Endothelial cell (in vitro differentiated cells): ENCODE measurements around the gene CAND2. TPM values are rescaled to one million over a fixed set of nuclear protein-coding genes. Genes with fewer than 3 reads are reported as not detected.
"Not testable (repeated sequence)": the region's sequence is repeated elsewhere in the genome, so short reads cannot be mapped to it uniquely, and the experiment has no call there.

Experiments
- DNase-seq: peaks from one replicate; pipeline ENCODE4 v3.0.0; 2021; ENCODE audit warnings: low spot score
- H3K27ac Mint-ChIP-seq: one replicate; pipeline ENCODE4 v1.8.0; 2021; ENCODE audit warnings: mixed read lengths, inconsistent platforms; ENCODE audit not compliant: unreplicated experiment
- H3K27me3 Mint-ChIP-seq: one replicate; pipeline ENCODE4 v1.8.0; 2021; ENCODE audit warnings: mild to moderate bottlenecking, moderate library complexity, mixed read lengths, inconsistent platforms; ENCODE audit not compliant: unreplicated experiment
- H3K36me3 Mint-ChIP-seq: one replicate; pipeline ENCODE4 v1.8.0; 2021; ENCODE audit warnings: mild to moderate bottlenecking, low read depth, mixed read lengths, inconsistent platforms; ENCODE audit not compliant: unreplicated experiment
- H3K4me1 Mint-ChIP-seq: one replicate; pipeline ENCODE4 v1.8.0; 2021; ENCODE audit warnings: mild to moderate bottlenecking, mixed read lengths, inconsistent platforms; ENCODE audit not compliant: unreplicated experiment
- H3K4me3 Mint-ChIP-seq: one replicate; pipeline ENCODE4 v1.8.0; 2021; ENCODE audit warnings: mild to moderate bottlenecking, mixed read lengths, inconsistent platforms; ENCODE audit not compliant: unreplicated experiment
- H3K9me3 Mint-ChIP-seq: one replicate; pipeline ENCODE4 v1.8.0; 2021; ENCODE audit warnings: mixed read lengths, inconsistent platforms; ENCODE audit not compliant: unreplicated experiment
- total RNA-seq: library from RNA; stranded (reverse); fragmentation: NEBNext Ultra II Directional; extraction: Animal tissue kit (Norgen Biotek cat#: 25700); gene quantifications from one replicate; pipeline ENCODE4 v1.2.1, GENCODE V29; 2021; ENCODE audit not compliant: unreplicated experiment
- TF ChIP-seq, protein P1 (sequence below): fragments of 200-600 bp; sonication (generic); IDR thresholded peaks from one replicate; pipeline ENCODE4 v1.5.0; 2021; ENCODE audit warnings: antibody characterized with exemption; ENCODE audit not compliant: unreplicated experiment

Gene CAND2
- total RNA-seq, 1 donor from 2014 or later, result 1.8 TPM

GRCh38 chr3:12871404-12871983, 75.0 kb downstream of the CAND2 start:
- H3K36me3 Mint-ChIP-seq, result peaks cover 3% of the 10 kb centered on the region
- no peak overlapping the region for H3K4me3 Mint-ChIP-seq
- H3K27me3 Mint-ChIP-seq, result peaks cover 14% of the 10 kb centered on the region
- H3K27ac Mint-ChIP-seq, result no peak overlapping the region
- DNase-seq, result no peak
- TF ChIP-seq, protein P1, sequence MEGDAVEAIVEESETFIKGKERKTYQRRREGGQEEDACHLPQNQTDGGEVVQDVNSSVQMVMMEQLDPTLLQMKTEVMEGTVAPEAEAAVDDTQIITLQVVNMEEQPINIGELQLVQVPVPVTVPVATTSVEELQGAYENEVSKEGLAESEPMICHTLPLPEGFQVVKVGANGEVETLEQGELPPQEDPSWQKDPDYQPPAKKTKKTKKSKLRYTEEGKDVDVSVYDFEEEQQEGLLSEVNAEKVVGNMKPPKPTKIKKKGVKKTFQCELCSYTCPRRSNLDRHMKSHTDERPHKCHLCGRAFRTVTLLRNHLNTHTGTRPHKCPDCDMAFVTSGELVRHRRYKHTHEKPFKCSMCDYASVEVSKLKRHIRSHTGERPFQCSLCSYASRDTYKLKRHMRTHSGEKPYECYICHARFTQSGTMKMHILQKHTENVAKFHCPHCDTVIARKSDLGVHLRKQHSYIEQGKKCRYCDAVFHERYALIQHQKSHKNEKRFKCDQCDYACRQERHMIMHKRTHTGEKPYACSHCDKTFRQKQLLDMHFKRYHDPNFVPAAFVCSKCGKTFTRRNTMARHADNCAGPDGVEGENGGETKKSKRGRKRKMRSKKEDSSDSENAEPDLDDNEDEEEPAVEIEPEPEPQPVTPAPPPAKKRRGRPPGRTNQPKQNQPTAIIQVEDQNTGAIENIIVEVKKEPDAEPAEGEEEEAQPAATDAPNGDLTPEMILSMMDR, result no peak
- no peaks in the 10 kb centered on the region for H3K9me3 Mint-ChIP-seq
- H3K4me1 Mint-ChIP-seq, result peaks cover 13% of the 10 kb centered on the region

DNA sequence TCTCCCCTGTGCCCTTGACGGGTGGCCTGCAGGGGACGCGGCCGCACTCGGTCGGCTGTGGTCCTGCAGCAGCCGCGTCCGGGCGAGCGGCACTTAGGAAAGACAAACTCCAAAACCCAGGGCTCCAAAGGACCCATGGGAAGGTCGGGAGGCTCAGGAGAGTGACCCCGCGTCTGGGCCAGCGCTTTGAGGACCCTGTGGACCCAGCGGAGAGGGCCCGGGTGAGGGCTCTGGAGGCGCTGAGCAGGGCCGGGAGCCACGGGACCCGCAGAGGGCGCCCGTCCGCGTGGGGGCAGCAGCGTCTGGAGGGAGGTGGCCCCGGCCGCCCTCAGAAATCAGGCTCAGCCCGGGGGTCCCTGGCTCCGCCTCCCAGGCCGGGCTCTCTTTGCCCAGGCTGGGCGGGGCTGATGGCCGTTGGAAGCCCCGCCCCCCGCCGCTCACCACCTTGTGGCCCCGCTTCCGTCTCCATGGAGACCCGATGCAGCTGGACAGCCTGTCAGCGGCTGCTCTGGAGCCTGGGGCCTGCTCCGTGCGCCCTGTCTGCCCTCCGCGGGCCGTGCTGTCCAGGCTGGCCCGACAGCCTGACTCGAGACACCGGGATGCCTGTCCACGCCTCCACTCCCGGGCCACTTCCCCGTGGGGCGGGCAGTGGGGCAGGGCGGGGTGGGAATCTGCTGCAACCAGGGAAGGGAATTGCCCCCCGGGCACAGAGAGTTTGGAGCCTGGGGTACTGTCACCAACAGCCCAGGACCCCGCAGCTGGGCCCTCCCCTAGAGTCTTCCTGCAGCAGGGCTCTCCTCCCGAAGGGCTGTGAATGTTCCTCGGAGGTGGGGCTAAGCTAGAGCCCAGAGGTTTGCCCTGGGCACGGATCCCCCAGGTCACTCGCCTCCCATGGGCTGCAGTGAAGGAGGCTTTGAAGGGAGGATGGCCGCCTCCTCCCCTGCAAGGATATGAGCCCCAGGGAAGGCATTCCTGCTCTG, 79.7 kb downstream of the CAND2 start:
- H3K27ac Mint-ChIP-seq, result no peak overlapping the region
- H3K27me3 Mint-ChIP-seq, result peaks cover 16% of the 10 kb centered on the region
- H3K9me3 Mint-ChIP-seq, result no peaks in the 10 kb centered on the region
- no peak overlapping the region for H3K4me3 Mint-ChIP-seq
- TF ChIP-seq, protein P1, result peak; percentile 47
- DNase-seq, result peak; percentile 75
- peaks cover 14% of the 10 kb centered on the region for H3K4me1 Mint-ChIP-seq
- no peaks in the 10 kb centered on the region for H3K36me3 Mint-ChIP-seq

DNA sequence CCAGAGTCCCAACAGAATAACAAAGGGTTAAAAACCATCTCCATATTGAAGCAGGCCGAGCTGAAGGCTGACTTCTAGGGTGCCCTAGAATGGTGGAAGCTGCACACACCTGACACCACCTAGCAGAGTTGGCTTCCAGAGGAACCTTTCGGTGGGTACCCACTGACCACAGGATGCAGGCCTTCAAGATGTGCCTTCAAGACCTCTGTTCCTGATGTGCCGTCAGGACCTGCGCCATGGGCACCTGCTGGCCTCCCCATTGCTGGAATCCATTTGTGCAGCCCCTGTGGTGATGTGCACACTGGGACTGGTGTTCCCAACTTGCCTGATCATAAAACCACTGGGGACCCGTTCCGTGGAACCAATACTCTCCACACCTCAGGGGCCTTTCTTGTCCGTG, 80.6 kb downstream of the CAND2 start:
- Mint-ChIP-seq H3K27ac (peak overlapping the region; percentile 30), H3K27me3 (peaks cover 14% of the 10 kb centered on the region), H3K4me1 (peaks cover 14% of the 10 kb centered on the region), H3K4me3 (no peak overlapping the region), H3K36me3 (no peaks in the 10 kb centered on the region), H3K9me3 (no peaks in the 10 kb centered on the region)
- TF ChIP-seq, protein P1, result no peak
- DNase-seq, result no peak

- Mint-ChIP-seq H3K4me1 (peaks cover 14% of the 10 kb centered on the region), H3K27me3 (peaks cover 14% of the 10 kb centered on the region), H3K27ac (no peak overlapping the region), H3K36me3 (no peaks in the 10 kb centered on the region), H3K9me3 (no peaks in the 10 kb centered on the region), H3K4me3 (no peak overlapping the region)
- DNase-seq, result no peak
- TF ChIP-seq, protein P1, result no peak
Observed at GRCh38 chr3:12878141-12878574, 81.7 kb downstream of the CAND2 start.

DNA sequence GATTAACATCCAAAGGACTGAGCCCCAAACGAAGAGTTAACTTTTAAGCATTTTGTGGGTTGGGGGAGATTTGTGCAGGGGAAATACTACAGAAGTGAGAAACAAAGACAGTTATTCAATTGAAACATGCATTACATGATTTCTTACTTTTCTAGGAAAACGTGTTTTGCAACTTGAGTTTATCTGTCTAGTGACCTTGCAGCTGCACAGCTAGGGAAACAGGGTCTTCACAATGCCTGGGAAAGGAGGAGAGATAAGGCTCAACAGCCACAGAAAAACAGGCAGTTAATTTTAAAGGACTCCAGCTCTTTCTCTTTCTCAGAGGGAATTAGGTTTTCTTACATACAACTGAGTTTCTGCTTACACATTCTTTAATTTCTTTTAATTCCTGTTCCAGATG, 82.3 kb downstream of the CAND2 start:
- H3K36me3 Mint-ChIP-seq, result not testable (repeated sequence)

More for the DNA sequence above, 82.3 kb downstream of the CAND2 start:
- Mint-ChIP-seq H3K4me1 (peaks cover 14% of the 10 kb centered on the region), H3K27me3 (peaks cover 12% of the 10 kb centered on the region)
- H3K4me3 Mint-ChIP-seq, DNase-seq, H3K27ac Mint-ChIP-seq, H3K9me3 Mint-ChIP-seq: not testable (repeated sequence)
